Measurements from ENCODE around the gene FBLN2.

DNA sequence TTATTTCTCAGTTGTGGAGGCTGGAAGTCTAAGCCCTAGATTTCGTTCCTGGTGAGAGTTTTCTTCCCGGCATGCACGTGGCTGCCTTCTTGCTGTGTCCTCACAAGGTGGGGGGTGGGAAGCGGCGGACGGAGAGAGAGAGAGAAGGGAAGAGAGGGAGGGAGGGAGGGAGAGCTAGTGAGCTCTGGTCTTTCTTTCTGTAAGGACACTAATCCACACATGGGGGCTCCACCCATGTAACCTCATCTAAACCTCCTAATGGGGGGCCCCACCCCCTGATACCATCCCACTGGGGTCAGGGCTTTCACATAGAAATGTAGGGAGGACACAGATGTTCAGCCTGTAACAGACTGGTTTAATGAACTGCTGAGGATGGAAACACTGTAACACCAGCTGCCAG lies 7.3 kb downstream of the FBLN2 start:
- TF ChIP-seq, protein P1, sequence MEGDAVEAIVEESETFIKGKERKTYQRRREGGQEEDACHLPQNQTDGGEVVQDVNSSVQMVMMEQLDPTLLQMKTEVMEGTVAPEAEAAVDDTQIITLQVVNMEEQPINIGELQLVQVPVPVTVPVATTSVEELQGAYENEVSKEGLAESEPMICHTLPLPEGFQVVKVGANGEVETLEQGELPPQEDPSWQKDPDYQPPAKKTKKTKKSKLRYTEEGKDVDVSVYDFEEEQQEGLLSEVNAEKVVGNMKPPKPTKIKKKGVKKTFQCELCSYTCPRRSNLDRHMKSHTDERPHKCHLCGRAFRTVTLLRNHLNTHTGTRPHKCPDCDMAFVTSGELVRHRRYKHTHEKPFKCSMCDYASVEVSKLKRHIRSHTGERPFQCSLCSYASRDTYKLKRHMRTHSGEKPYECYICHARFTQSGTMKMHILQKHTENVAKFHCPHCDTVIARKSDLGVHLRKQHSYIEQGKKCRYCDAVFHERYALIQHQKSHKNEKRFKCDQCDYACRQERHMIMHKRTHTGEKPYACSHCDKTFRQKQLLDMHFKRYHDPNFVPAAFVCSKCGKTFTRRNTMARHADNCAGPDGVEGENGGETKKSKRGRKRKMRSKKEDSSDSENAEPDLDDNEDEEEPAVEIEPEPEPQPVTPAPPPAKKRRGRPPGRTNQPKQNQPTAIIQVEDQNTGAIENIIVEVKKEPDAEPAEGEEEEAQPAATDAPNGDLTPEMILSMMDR (IDR thresholded peaks at IDR 0.05), result no peak
- no peak for TF ChIP-seq POLR2A (IDR thresholded peaks at IDR 0.05)
